KOPT-K1 (cell line): Measurements from ENCODE around the gene ZNF799.
"Not testable (repeated sequence)": the region's sequence is repeated elsewhere in the genome, so short reads cannot be mapped to it uniquely, and the experiment has no call there.

Source experiments
- H3K27ac ChIP-seq: fragments of 200-600 bp; sonication (generic); 2 replicates; pipeline ENCODE4 v1.5.1; 2016; ENCODE audit warnings: antibody characterized with exemption, mild to moderate bottlenecking, low read depth, low read length; ENCODE audit not compliant: poor library complexity, severe bottlenecking
- H3K36me3 ChIP-seq: fragments of 200-600 bp; sonication (generic); 2 replicates; pipeline ENCODE4 v1.5.1; 2017; ENCODE audit warnings: antibody characterized with exemption, mild to moderate bottlenecking, low read length, moderate library complexity; ENCODE audit not compliant: insufficient read depth
- H3K9me3 ChIP-seq: fragments of 200-600 bp; sonication (generic); 2 replicates; pipeline ENCODE4 v1.5.1; 2017; ENCODE audit warnings: antibody characterized with exemption, low read length, mild to moderate bottlenecking; ENCODE audit not compliant: insufficient read depth, poor library complexity, severe bottlenecking

Gene ZNF799

GRCh38 chr19:12380444-12380737 lies 20.7 kb downstream of the ZNF799 start:
- Histone ChIP-seq H3K9me3 (peaks cover 71% of the 10 kb centered on the region), H3K36me3 (peaks cover 20% of the 10 kb centered on the region), H3K27ac (no peak overlapping the region)

GRCh38 chr19:12379732-12380443 lies 21.2 kb downstream of the ZNF799 start:
- peaks cover 71% of the 10 kb centered on the region for H3K9me3 ChIP-seq
- H3K36me3 ChIP-seq: peaks cover 20% of the 10 kb centered on the region
- H3K27ac ChIP-seq: no peak overlapping the region

GRCh38 chr19:12374026-12374425 lies 27.0 kb downstream of the ZNF799 start:
- peaks cover 20% of the 10 kb centered on the region for H3K9me3 ChIP-seq
- H3K27ac ChIP-seq: no peak overlapping the region
- H3K36me3 ChIP-seq: no peaks in the 10 kb centered on the region

GRCh38 chr19:12365236-12366162 lies 35.6 kb downstream of the ZNF799 start, which contains the start of gene ZNF442:
TSS of gene ZNF442 (minus strand) at chr19:12365683. CDS start at chr19:12363631, 2,052 bp downstream.
- Histone ChIP-seq H3K36me3 (no peaks in the 10 kb centered on the region), H3K27ac (peak within 1 kb of the TSS; percentile 59), H3K9me3 (peaks cover 13% of the 10 kb centered on the region)

GRCh38 chr19:12364391-12365235 lies 36.5 kb downstream of the ZNF799 start:
- Histone ChIP-seq H3K27ac (peak overlapping the region; percentile 59), H3K9me3 (peaks cover 13% of the 10 kb centered on the region), H3K36me3 (no peaks in the 10 kb centered on the region)

GRCh38 chr19:12362236-12362635 lies 38.8 kb downstream of the ZNF799 start:
- peaks cover 17% of the 10 kb centered on the region for H3K9me3 ChIP-seq
- H3K36me3 ChIP-seq, H3K27ac ChIP-seq: not testable (repeated sequence)

- H3K9me3 ChIP-seq: peaks cover 73% of the 10 kb centered on the region
- no peak overlapping the region for H3K27ac ChIP-seq
- H3K36me3 ChIP-seq: peaks cover 26% of the 10 kb centered on the region
Measured at GRCh38 chr19:12353375-12353774, 47.7 kb downstream of the ZNF799 start.

GRCh38 chr19:12350890-12351197 lies 50.2 kb downstream of the ZNF799 start:
- no peak overlapping the region for H3K27ac ChIP-seq
- peaks cover 26% of the 10 kb centered on the region for H3K36me3 ChIP-seq
- H3K9me3 ChIP-seq: peaks cover 90% of the 10 kb centered on the region

GRCh38 chr19:12350185-12350889 lies 50.7 kb downstream of the ZNF799 start:
- peaks cover 26% of the 10 kb centered on the region for H3K36me3 ChIP-seq
- no peak overlapping the region for H3K27ac ChIP-seq
- H3K9me3 ChIP-seq: peaks cover 92% of the 10 kb centered on the region

- H3K9me3 ChIP-seq: peaks cover 79% of the 10 kb centered on the region
- H3K36me3 ChIP-seq: peaks cover 26% of the 10 kb centered on the region
- H3K27ac ChIP-seq: no peak overlapping the region
Measured at GRCh38 chr19:12346896-12347295, 54.2 kb downstream of the ZNF799 start.

GRCh38 chr19:12345197-12345596 lies 55.9 kb downstream of the ZNF799 start:
- peaks cover 10% of the 10 kb centered on the region for H3K36me3 ChIP-seq
- H3K9me3 ChIP-seq: peaks cover 62% of the 10 kb centered on the region
- H3K27ac ChIP-seq: no peak overlapping the region
